HG02571 (cell line): Measurements from ENCODE around the gene CMTM8.
"Not testable (repeated sequence)": the region's sequence is repeated elsewhere in the genome, so short reads cannot be mapped to it uniquely, and the experiment has no call there.

Experiments used
- ATAC-seq: cut with Tn5 transposase; IDR thresholded peaks from one replicate; pipeline ENCODE4 v1.9.1; 2021; ENCODE audit warnings: mild to moderate bottlenecking, moderate library complexity; ENCODE audit not compliant: unreplicated experiment

Gene CMTM8

DNA sequence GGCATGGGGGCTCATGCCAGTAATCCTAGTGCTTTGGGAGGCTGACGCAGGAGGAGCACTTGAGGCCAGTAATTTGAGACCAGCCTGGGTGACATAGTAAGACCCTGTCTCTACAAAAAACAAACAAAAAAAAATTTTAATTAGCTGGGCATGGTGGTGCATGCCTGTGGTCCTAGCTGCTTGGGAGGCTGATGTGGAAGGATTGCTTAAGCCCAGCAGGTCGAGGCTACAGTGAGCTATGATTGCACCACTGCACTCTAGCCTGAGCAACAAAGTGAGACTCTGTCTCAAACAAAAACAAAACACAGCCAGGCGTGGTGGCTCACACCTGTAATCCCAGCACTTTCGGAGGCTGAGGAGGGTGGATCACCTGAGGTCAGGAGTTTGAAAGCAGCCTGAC lies 9.7 kb upstream of the CMTM8 start:
- not testable (repeated sequence) for ATAC-seq

DNA sequence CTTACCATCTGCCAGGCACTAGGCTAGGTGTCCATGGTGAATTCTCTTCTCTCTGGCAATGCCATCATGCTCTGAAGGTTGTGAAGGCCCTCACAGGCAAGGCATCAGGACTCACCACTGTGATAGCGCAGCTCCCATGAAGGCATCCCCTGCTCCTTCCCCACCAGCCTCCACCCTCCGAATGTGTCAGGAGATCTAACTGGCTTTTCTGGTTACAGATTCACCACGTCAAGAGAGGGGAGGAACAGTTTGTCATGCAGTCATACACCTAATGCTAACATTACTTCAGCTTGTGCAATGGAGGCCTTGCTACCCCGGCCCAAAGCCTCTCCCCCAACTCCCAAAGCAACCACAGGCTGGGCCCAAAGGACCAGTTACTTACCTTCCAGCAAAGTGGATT lies 8.9 kb upstream of the CMTM8 start:
- ATAC-seq = no peak

DNA sequence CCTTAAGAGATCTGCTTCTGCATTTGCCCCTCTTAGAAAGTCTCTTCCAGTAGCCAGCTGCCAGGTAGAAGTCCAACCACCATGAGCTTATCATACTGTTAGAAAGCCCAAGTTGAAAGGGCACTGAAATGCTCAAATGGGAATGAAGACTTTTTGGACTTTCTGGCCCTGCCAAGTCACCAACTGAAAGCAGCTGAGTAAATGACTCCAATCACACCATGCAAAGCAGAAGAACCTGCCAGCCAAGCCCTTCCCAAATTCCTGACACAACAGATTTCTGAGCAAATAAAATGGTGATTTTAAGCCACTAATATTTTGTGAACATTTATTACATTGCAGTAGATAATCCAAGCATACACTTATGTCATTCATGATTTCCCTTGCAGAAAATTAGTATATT lies 2.1 kb upstream of the CMTM8 start:
- no peak for ATAC-seq

DNA sequence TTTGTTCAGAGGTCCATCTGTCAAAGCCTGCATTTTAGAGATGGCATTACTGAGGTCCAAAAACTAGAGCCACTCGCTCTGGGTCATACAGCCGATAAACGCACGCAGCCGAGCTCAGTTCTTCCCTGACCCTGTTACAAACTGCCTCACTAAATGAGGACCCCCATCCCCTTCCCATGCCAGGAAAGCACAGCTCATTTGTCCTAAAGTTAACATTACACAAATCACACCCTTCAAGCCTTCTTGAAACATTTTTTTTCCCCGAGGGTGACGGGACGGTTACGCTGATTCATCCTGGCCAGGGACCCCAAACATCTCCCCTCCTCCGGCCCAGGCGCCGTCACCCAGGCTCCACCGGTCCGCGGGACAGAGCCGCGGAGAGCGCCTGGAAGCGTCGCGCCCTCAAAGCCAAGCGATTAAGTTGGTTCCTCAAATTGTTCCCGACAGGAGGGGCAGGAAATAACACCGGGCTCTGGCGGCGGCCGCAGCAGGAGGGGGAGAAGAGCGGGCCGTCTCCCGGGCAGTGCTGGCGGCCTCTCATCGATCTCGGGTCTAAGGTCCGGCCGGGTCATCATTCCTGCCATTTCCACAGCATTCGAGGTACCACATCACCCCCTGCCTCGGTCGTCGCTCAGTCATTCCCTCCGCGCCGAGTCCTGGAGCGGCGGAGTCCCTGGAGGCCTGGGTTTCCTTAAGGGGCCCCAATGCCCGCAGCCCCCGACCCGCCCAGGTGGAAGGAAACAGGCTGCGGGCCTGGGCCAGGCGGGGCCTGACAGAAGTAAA lies 619 bp upstream of the CMTM8 start:
- no peak for ATAC-seq

DNA sequence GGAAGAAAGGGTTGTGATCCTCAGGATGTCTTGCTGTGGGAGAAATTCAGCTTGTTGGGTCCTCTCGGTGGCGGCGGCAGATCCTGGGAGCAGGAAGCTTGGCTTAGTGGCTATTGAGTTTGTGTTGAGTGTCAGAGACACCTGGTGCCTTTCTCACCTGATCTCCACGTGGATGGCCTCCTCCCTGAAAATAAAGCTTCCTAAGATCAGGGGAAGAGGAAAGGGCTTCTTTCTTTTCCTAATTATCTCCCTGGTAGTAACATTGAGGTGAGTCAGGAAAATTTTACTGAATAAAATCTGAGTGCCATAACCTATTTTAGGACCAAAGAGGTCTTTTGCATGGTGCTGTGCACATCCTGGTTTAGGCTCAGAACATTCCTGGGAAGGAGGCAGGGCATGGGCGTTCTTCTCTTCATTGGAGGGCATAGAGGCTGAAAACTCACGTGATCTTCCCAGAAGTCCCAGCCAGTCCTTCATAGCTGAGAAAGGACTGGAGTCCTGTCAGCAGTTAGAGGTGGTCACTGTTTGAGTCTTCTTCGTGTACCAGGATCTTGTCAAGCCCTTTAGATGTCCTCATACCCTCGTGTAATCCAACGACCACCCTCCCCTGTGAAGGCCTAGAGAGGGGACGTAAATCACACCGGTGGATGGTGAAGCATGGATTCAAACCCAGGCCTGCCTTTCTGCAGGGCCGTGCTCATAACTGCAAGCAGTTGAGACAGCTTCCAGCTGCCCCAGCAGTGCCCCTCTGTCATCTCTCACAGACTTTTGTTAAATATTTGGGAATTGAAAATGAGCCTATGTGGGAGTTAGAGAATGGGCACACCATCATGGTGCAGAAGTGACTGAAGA lies 1.1 kb downstream of the CMTM8 start:
- no peak for ATAC-seq

DNA sequence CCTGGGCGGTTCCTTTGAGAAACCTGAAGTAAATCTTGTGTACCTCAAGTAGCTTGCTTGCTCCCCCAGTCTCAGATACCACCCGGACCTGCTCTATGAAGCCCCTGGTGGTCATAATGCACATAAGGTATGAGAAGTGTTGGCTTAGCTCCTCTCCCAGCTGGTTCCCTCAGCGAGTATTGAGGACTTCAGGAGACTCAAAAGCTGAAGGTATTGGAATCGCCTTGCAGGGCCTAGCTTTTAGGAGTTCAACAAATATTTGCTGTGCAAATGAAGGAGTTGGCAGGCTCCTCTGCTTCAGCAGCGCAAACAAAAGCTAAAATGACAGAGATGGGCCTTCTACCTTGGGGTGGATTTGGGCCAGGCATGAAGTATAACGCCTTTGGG lies 1.7 kb downstream of the CMTM8 start:
- ATAC-seq = no peak

DNA sequence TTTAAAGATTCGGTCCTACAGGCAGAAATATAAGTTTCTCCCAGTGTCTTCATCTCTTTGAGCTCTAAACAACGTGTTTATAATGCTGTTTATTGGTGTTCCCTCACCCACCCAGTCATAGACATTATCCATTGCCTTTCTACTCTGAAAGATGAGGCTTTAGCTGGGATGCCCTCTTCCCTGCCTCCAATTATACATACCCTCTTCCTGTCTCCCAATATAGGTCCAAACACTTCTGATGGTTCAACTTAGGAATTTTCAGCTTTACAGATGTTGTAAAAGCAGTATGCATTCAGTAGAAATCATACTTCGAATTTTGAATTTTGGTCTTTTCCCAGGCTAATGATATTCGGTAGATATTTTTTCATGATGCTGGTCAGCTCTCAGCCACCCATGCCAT lies 2.6 kb downstream of the CMTM8 start:
- no peak for ATAC-seq

DNA sequence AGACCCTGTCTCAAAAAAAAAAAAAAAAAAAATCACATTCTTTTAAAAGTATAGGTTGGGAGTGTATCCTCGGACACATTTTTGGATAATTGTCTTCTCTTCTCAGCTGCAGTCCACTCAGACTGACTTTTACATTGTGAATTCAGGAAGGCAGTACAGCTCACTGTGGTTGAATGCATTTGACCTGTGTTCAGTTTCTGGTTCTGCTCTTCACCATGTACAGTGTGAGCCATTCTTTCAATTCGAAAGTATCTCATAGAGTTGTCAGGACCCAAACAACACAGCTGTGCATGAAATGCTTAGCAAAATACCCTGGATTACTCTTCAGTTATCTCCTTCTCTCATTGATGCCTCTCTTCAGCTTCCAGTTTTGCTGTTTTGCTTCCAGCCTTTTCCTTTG lies 5.0 kb downstream of the CMTM8 start:
- no peak for ATAC-seq

DNA sequence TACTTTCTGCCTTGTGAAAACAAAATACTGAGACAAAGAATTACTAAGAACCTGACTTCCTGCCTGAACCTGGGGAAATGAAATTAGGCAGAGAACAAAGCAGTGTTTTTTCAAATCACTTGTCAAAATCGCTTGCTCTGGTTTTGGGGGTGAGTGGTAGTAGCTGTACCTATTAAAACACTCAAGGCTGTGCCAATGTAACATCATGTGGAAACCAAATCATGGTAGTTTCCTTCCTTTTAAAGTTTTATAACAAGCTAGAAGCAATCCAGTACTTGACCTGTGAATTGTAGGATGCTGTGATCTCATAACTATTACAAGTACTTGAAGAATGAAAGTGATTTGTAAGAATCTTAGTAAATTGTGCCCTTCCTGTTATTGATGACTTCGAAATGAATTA lies 6.7 kb downstream of the CMTM8 start:
- no peak for ATAC-seq

DNA sequence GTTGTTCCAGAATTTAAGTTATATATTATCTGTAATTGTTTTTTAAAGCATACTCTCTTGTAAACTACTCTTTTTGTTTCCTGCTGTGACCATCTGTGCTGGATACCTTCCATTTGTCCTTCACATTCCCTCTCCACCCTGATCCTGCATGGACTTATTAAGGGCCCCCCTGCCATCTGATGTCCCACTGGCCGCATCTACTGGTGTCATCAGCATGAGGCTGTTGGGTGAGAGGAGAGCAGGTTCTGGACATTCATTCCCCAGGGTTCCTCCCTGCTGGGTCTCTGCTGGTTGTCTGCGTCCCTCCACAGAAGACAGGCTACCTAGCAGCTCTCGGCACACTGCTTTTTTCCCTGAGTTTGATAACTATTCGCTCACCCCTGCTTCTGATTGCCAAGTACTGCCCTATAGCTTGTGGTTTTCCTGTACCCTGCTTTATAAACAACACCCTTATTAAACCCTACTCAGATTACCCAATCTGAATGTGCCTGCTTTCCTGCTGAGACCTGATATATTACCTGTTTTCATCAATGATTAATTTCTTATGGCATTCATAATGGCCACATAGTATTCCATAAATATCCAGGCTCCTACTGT lies 7.7 kb downstream of the CMTM8 start:
- ATAC-seq = no peak

DNA sequence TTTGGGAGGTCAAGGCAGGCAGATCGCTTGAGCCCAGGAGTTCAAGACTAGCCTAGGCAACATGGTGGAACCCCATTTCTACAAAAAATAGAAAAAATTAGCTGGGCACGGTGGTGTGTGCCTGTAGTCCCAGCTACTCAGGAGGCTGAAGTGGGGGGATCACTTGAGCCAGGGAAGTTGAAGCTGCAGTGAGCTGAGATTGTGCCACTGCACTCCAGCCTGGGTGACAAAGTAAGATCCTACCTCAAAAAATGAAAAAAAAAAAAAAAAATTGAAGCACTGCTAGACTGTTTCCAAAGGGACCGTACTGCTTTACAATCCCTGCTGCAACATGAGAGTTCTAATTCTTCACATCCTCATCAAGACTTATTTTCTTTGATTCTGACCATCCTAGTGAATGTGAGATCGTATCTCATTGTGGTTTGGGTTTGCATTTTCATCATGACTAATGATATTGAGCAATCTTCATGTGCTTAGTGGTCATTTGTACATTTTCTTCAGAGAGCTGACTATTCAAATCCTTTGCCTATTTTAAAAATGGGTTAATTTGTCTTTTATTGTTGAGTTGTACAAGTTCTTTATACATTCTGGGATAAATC lies 10.8 kb downstream of the CMTM8 start:
- no peak for ATAC-seq

DNA sequence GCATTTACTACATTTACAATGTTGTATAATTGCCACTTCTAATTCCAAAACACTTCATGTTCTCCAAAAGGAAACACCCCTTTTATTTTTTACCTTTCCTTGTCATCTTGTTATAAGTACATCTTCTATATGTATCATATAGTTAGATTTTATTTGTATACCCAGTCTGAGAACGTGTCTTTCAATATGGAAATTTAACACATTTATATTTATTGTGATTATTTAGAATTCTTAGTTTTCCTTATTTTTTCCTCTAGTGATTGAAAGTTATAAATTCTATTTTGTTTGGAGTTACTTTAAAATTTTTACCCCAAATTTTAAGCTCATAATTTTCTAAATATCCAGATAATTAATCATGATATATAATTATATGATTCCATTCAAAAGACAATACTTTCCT lies 15.8 kb downstream of the CMTM8 start:
- no peak for ATAC-seq

DNA sequence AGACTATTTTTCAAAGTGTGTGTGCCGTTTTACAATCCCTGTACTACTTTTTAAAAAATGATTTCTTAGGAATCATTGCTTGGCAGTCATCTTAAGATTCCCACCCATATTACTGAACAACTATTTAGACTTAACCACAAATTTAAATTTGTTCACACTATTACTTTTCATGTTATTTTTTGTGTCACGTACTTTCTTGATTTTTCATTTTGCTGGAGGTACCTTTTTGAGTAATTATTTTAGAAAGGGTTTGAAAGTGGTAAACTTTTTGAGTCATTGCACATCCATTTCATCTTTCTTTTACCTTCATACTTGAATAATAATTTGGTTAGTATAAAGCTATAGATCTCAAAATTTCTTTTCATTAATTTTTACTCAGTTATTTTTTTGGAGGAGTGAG lies 16.9 kb downstream of the CMTM8 start:
- ATAC-seq = no peak

DNA sequence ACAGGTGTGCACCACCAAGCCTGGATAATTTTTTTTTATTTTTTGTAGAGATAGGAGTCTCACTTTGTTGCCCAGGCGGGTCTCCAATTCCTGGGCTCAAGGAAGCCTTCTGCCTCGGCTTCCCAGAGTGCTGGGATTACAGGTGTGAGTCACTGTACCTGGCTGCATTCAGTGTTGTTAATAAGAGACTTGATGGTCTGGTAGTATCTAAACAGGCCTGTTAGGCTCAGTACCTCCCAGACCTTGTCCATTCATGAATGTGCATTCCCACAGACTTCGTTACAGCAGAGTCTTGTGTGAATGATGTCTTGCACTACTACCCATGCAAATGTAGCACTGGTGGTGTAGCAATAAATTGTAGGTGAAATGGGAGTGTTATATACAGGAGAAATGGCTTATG lies 17.7 kb downstream of the CMTM8 start:
- no peak for ATAC-seq

DNA sequence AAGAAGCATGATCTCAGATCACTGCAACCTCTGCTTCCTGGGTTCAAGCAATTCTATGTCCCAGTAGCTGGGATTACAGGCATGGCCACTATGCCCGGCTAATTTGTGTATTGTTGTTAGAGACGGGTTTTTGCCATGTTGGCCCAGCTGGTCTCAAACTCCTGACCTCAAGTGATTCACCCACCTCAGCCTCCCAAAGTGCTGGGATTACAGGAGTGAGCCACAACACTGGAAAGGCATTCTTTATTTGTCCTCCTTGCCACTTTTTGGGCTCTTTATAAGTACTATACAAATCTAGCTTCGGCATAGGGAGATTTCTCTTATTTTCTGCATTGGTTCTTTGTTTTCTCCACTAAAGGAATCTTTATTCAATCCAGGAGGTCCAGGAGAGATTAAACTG lies 18.6 kb downstream of the CMTM8 start:
- ATAC-seq = no peak

DNA sequence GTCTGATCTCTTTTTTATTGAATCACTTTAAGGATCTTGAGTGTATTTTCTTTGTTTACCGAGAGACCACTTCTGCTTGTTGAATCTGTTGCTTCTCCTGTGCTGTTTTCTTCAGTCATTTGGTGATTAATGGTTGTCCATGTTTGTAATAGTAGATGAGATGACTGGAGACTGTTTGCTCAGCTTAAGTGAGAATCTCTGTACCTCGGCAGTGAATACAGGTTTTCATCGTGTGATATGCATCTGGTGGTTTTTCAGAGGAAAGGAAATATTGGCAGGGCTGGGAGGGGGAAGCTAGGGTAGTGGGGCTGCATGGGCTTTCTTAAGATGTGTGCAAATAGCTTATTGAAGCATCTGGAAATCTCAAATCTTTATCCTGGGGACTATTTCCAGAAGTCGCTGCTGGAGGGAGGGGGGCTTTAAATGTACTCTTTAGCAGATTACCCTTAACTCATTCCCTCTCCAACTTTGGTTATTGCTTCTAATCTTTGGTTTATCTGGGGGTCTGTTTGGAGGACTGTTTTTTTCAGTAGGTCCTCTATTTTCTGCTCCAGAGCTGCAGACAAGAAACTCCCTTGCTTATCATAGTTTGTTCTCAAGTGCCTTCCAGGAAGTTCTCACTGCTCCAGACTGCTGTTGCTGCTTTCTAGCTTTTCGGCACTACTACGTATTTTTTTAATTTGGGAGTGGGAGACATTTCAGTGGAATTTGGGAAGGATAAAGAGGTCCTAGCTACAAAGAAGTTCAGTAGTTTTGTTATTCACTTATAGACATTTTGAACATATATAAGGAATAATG lies 19.4 kb downstream of the CMTM8 start:
- no peak for ATAC-seq

DNA sequence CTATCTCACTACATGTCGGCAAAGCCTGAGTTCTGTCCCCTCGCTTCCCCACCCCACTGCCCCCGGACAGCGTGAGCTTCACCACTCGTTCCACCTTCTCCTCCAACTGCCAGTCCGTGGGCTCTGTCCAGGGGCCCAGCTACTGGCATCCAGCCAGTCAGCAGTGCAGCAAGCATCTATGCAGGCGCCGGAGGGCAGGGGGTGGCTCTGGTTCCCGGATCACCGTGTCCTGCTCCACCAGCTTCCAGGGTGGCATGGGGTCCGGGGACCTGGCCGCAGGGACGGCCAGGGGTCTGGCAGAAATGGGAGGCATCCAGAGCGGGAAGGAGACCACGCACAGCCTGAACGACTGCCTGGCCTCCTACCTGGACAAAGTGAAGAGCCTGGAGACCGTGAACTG lies 20.4 kb downstream of the CMTM8 start:
- no peak for ATAC-seq

DNA sequence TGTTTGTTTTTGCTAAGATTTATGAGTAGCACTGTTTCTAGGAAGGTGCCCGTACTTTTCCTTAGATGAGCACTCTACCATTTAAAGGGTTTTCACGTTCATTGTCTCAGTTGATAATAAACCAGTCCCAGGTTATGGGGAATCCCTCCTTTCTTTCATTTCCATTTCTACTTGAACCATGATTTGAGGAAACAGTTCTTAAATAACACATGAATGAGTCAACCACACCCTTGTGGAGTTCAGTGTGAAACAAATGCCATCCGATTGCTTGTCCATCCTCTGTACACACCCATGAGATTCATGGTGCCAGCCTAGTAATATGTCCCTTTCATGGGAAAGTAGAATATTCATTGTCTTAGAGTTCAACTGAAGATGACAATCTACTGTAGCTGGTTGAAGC lies 23.1 kb downstream of the CMTM8 start:
- no peak for ATAC-seq

DNA sequence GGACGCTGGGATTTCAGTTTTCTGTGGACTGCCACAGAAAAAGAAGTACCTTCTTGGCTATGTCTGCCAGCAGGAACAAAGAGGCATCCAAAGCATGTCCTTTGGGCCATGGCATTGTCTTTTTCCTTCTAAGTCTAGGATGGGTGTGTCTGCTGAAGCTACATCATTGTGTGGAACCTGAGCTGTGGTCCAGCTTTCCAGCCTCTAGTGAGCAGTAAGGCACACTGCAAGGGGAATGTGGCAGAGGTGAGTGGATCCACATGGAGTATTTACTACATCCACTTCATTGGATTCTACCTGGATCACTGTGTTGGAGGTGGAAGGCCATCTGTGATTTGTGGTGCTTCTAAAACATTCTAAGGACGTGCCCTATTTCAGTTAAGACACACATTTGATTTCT lies 23.7 kb downstream of the CMTM8 start:
- no peak for ATAC-seq

DNA sequence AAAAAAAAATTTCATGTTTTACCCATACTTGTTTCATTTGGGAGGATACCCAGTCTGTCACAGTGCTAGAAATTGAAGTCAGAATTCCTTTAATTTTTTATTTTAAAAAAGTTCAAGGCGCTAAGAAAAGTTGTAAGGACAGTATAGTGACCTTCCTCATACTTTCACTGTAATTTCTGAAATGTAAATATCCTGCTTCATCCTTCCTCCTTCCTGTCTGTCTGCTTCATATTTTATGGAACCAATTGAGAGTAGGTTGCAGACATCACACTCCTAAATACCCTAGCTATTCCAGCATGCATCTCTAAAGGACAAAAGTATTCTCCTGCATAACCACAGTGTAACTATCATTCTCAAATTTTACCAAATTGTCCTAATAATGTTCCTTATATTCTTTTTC lies 35.8 kb downstream of the CMTM8 start:
- ATAC-seq = no peak

DNA sequence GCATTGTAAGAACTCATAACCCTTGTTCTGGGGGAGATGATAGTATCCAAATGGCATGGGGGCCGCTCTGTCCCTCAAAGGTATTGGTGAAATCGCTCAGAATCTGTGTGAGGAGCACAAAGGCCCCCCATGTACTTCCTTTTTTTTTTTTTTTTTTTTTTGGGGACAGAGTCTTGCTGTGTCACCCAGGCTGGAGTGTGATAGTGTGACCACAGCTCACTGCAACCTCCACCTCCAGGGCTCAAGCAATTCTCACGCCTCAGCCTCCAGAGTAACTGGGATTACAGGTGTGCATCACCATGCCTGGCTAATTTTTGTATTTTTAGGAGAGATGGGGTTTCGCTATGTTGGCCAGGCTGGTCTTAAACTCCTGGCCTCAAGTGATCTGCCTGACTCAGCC lies 37.0 kb downstream of the CMTM8 start:
- no peak for ATAC-seq
